WTC11 (cell line): ENCODE measurements around the gene FKBP1C. TPM values are rescaled to one million over a fixed set of nuclear protein-coding genes. Genes with fewer than 3 reads are reported as not detected.

ENCODE experiments used
- ATAC-seq: fragments of 200-7000 bp; cut with Tn5 transposase; 2 replicates; pipeline ENCODE4 v1.10.0; 2021; ENCODE audit warnings: mild to moderate bottlenecking, moderate library complexity
- CTCF ChIA-PET: fragments of 300-600 bp; sonication (Branson Sonifier 250); formaldehyde crosslinking; loops from one replicate; lab custom pipeline; 2021; ENCODE audit warnings: antibody characterized with exemption; lab: Charles Lee
- POLR2A ChIA-PET: fragments of 350-600 bp; sonication (Branson Sonifier 250); formaldehyde crosslinking; loops from one replicate; lab custom pipeline; 2021; ENCODE audit warnings: antibody characterized with exemption; lab: Charles Lee
- DNase-seq: peaks from one replicate; pipeline ENCODE4 v3.0.0; 2021; ENCODE audit warnings: low spot score
- H3K27ac Mint-ChIP-seq: 2 replicates; pipeline ENCODE4 v1.8.0; 2021; ENCODE audit warnings: mixed read lengths
- H3K27me3 Mint-ChIP-seq: 2 replicates; pipeline ENCODE4 v1.8.0; 2021; ENCODE audit warnings: low read depth, mild to moderate bottlenecking, moderate library complexity, mixed read lengths
- H3K36me3 Mint-ChIP-seq: 2 replicates; pipeline ENCODE4 v1.8.0; 2021; ENCODE audit warnings: mixed read lengths
- H3K4me1 Mint-ChIP-seq: 2 replicates; pipeline ENCODE4 v1.8.0; 2022; ENCODE audit warnings: mixed read lengths
- H3K4me3 Mint-ChIP-seq: 2 replicates; pipeline ENCODE4 v1.8.0; 2021; ENCODE audit warnings: mild to moderate bottlenecking, moderate library complexity, mixed read lengths
- H3K9me3 Mint-ChIP-seq: 2 replicates; pipeline ENCODE4 v1.8.0; 2021; ENCODE audit warnings: mixed read lengths
- ATF6 ChIP-seq: sonication (generic); formaldehyde crosslinking; IDR thresholded peaks from 2 replicates; pipeline ENCODE4 v1.8.1; 2023; ENCODE audit warnings: mild to moderate bottlenecking, missing genetic modification reagents
- CTCF ChIP-seq: fragments of 200-600 bp; IDR thresholded peaks from 2 replicates; pipeline ENCODE4 v1.8.0; 2022; ENCODE audit warnings: antibody characterized with exemption
- E2F1 ChIP-seq: sonication (generic); formaldehyde crosslinking; IDR thresholded peaks from 2 replicates; pipeline ENCODE4 v1.8.0; 2022; ENCODE audit warnings: mild to moderate bottlenecking, missing genetic modification reagents
- ELF4 ChIP-seq: sonication (generic); formaldehyde crosslinking; IDR thresholded peaks from 2 replicates; pipeline ENCODE4 v1.8.1; 2022; ENCODE audit warnings: low read depth, mild to moderate bottlenecking, moderate library complexity, missing genetic modification reagents
- ESRRA ChIP-seq: sonication (generic); formaldehyde crosslinking; IDR thresholded peaks from 2 replicates; pipeline ENCODE4 v1.8.1; 2022; ENCODE audit warnings: mild to moderate bottlenecking, missing genetic modification reagents, borderline replicate concordance
- ETV6 ChIP-seq: sonication (generic); formaldehyde crosslinking; IDR thresholded peaks from 2 replicates; pipeline ENCODE4 v1.8.1; 2022; ENCODE audit warnings: mild to moderate bottlenecking, missing genetic modification reagents
- FOXJ3 ChIP-seq: sonication (generic); formaldehyde crosslinking; IDR thresholded peaks from 2 replicates; pipeline ENCODE4 v1.9.0; 2021; ENCODE audit warnings: missing genetic modification reagents, mild to moderate bottlenecking, borderline replicate concordance
- FOXK1 ChIP-seq: sonication (generic); formaldehyde crosslinking; IDR thresholded peaks from 2 replicates; pipeline ENCODE4 v1.8.0; 2022; ENCODE audit warnings: mild to moderate bottlenecking, moderate library complexity, missing genetic modification reagents
- FOXP1 ChIP-seq: sonication (generic); formaldehyde crosslinking; IDR thresholded peaks from 2 replicates; pipeline ENCODE4 v1.8.0; 2022; ENCODE audit warnings: missing genetic modification reagents, mild to moderate bottlenecking, moderate library complexity, borderline replicate concordance
- GABPB1 ChIP-seq: sonication (generic); formaldehyde crosslinking; IDR thresholded peaks from 2 replicates; pipeline ENCODE4 v1.8.1; 2023; ENCODE audit warnings: mild to moderate bottlenecking, missing genetic modification reagents
- HMGA2 ChIP-seq: fragments of 250-450 bp; sonication (Bioruptor Pico); IDR thresholded peaks from 2 replicates; pipeline ENCODE4 v1.4.0; 2021; ENCODE audit warnings: mild to moderate bottlenecking, moderate library complexity
- IRF2 ChIP-seq: sonication (generic); formaldehyde crosslinking; IDR thresholded peaks from 2 replicates; pipeline ENCODE4 v1.8.0; 2022; ENCODE audit warnings: low read depth, missing genetic modification reagents, borderline replicate concordance
- NR2C2 ChIP-seq: sonication (generic); formaldehyde crosslinking; IDR thresholded peaks from 2 replicates; pipeline ENCODE4 v1.8.0; 2022; ENCODE audit warnings: mild to moderate bottlenecking, missing genetic modification reagents
- NR3C1 ChIP-seq: sonication (generic); formaldehyde crosslinking; conservative IDR thresholded peaks from 2 replicates; pipeline ENCODE4 v1.8.1; 2023; ENCODE audit warnings: low read depth, mild to moderate bottlenecking, missing genetic modification reagents
- RELA ChIP-seq: sonication (generic); formaldehyde crosslinking; IDR thresholded peaks from 2 replicates; pipeline ENCODE4 v1.8.1; 2022; ENCODE audit warnings: missing genetic modification reagents, mild to moderate bottlenecking, borderline replicate concordance
- RORB ChIP-seq: fragments of 250-450 bp; sonication (Bioruptor Pico); IDR thresholded peaks from 2 replicates; pipeline ENCODE4 v1.9.0; 2021; ENCODE audit warnings: mild to moderate bottlenecking
- TEAD1 ChIP-seq: sonication (generic); formaldehyde crosslinking; IDR thresholded peaks from 2 replicates; pipeline ENCODE4 v1.8.0; 2022; ENCODE audit warnings: mild to moderate bottlenecking, missing genetic modification reagents
- USF2 ChIP-seq: sonication (generic); formaldehyde crosslinking; IDR thresholded peaks from 2 replicates; pipeline ENCODE4 v1.8.1; 2023; ENCODE audit warnings: mild to moderate bottlenecking, missing genetic modification reagents, moderate library complexity
- ZNF121 ChIP-seq: sonication (generic); formaldehyde crosslinking; IDR thresholded peaks from 2 replicates; pipeline ENCODE4 v1.8.0; 2023; ENCODE audit warnings: missing genetic modification reagents
- ZNF263 ChIP-seq: sonication (generic); formaldehyde crosslinking; IDR thresholded peaks from 2 replicates; pipeline ENCODE4 v1.8.1; 2022; ENCODE audit warnings: low read depth, mild to moderate bottlenecking, moderate library complexity, missing genetic modification reagents
- total RNA-seq: library from RNA; stranded (reverse); gene quantifications from 3 replicates; pipeline ENCODE4 v1.2.3, GENCODE V29; 2021
- TF ChIP-seq, protein P1 (sequence below): fragments of 250-450 bp; sonication (Bioruptor Pico); IDR thresholded peaks from 2 replicates; pipeline ENCODE4 v1.8.0; 2021; ENCODE audit warnings: mild to moderate bottlenecking
- TF ChIP-seq, protein P2 (sequence below): sonication (generic); formaldehyde crosslinking; IDR thresholded peaks from 2 replicates; pipeline ENCODE4 v1.8.1; 2023; ENCODE audit warnings: mild to moderate bottlenecking, moderate library complexity, missing genetic modification reagents
- TF ChIP-seq, protein P3 (sequence below): fragments of 250-450 bp; sonication (Bioruptor Pico); IDR thresholded peaks from 2 replicates; pipeline ENCODE4 v1.9.0; 2021; ENCODE audit warnings: mild to moderate bottlenecking

Gene FKBP1C
- total RNA-seq, 1 experiment from 2014 or later: not detected

GRCh38 chr6:63176181-63176580 is 35.1 kb upstream of the FKBP1C start:
- POLR2A ChIA-PET: no interaction called here
- H3K27ac Mint-ChIP-seq: no peak overlapping the region
- ATAC-seq: no peak

GRCh38 chr6:63180367-63180766 is 30.9 kb upstream of the FKBP1C start:
- Mint-ChIP-seq H3K9me3 (peaks cover 9% of the 10 kb centered on the region; the same call in 1 of the 2 replicates), H3K4me3 (no peak overlapping the region), H3K27me3 (no peaks in the 10 kb centered on the region; the same call in 1 of the 2 replicates)
- CTCF ChIA-PET: no interaction called here
- no peak for ATAC-seq
- TF ChIP-seq ZNF121 (CRISPR knock-in tag) (no peak), NR3C1 (no peak), IRF2 (no peak), ZNF263 (CRISPR knock-in tag) (no peak), FOXK1 (CRISPR knock-in tag) (no peak), E2F1 (CRISPR knock-in tag) (no peak), ESRRA (no peak)
- TF ChIP-seq, protein P1, sequence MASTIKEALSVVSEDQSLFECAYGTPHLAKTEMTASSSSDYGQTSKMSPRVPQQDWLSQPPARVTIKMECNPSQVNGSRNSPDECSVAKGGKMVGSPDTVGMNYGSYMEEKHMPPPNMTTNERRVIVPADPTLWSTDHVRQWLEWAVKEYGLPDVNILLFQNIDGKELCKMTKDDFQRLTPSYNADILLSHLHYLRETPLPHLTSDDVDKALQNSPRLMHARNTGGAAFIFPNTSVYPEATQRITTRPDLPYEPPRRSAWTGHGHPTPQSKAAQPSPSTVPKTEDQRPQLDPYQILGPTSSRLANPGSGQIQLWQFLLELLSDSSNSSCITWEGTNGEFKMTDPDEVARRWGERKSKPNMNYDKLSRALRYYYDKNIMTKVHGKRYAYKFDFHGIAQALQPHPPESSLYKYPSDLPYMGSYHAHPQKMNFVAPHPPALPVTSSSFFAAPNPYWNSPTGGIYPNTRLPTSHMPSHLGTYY: no peak
- TF ChIP-seq, protein P2, sequence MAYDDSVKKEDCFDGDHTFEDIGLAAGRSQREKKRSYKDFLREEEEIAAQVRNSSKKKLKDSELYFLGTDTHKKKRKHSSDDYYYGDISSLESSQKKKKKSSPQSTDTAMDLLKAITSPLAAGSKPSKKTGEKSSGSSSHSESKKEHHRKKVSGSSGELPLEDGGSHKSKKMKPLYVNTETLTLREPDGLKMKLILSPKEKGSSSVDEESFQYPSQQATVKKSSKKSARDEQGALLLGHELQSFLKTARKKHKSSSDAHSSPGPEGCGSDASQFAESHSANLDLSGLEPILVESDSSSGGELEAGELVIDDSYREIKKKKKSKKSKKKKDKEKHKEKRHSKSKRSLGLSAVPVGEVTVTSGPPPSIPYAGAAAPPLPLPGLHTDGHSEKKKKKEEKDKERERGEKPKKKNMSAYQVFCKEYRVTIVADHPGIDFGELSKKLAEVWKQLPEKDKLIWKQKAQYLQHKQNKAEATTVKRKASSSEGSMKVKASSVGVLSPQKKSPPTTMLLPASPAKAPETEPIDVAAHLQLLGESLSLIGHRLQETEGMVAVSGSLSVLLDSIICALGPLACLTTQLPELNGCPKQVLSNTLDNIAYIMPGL (CRISPR knock-in tag): no peak
- TF ChIP-seq, all 79 proteins: peak for 0
- Mint-ChIP-seq H3K36me3 (no peaks in the 10 kb centered on the region; the same call in 1 of the 2 replicates), H3K4me1 (no peaks in the 10 kb centered on the region), H3K27ac (no peak overlapping the region)
- no peak for DNase-seq
- POLR2A ChIA-PET: no interaction called here

More at GRCh38 chr6:63176181-63176580, 35.1 kb upstream of the FKBP1C start:
- no peak overlapping the region for H3K4me3 Mint-ChIP-seq
- peaks cover 5% of the 10 kb centered on the region; the same call in 1 of the 2 replicates for H3K36me3 Mint-ChIP-seq
- TF ChIP-seq TEAD1 (CRISPR knock-in tag) (no peak), RELA (no peak)
- peaks cover 32% of the 10 kb centered on the region for H3K9me3 Mint-ChIP-seq
- H3K27me3 Mint-ChIP-seq: no peaks in the 10 kb centered on the region; the same call in 1 of the 2 replicates
- no peak for DNase-seq
- H3K4me1 Mint-ChIP-seq: no peaks in the 10 kb centered on the region
- CTCF ChIA-PET: no interaction called here

DNA sequence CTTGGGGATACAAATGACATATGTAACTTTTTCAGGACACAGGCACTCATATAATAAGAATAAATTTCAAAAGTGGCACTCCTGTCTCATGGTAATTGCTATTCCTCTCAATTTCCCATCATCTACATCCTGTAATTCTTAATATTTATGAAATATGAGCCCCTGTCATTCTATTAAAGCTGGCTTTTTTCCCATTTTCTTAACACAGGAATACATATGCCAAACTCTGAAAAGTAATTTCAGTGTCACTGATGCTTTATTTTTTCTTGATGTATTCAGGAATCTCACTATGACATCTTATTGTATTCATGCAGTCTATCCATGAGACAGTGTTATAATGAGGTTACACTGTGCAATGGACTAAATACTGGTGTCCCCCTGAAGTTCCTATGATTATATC is 24.3 kb upstream of the FKBP1C start:
- Mint-ChIP-seq H3K4me3 (no peak overlapping the region), H3K9me3 (peaks cover 46% of the 10 kb centered on the region), H3K36me3 (peaks cover 5% of the 10 kb centered on the region; the same call in 1 of the 2 replicates), H3K27me3 (no peaks in the 10 kb centered on the region; the same call in 1 of the 2 replicates), H3K4me1 (no peaks in the 10 kb centered on the region), H3K27ac (no peak overlapping the region)
- no peak for ATAC-seq
- ChIA-PET POLR2A (no interaction called here), CTCF (no interaction called here)
- no peak for DNase-seq
- TF ChIP-seq HMGA2 (CRISPR knock-in tag): no peak
- no peak for TF ChIP-seq ATF6 (CRISPR knock-in tag)
- TF ChIP-seq USF2: no peak
- no peak for TF ChIP-seq FOXJ3 (CRISPR knock-in tag)
- no peak for TF ChIP-seq NR2C2 (CRISPR knock-in tag)
- TF ChIP-seq ELF4 (CRISPR knock-in tag): no peak
- TF ChIP-seq, protein P3, sequence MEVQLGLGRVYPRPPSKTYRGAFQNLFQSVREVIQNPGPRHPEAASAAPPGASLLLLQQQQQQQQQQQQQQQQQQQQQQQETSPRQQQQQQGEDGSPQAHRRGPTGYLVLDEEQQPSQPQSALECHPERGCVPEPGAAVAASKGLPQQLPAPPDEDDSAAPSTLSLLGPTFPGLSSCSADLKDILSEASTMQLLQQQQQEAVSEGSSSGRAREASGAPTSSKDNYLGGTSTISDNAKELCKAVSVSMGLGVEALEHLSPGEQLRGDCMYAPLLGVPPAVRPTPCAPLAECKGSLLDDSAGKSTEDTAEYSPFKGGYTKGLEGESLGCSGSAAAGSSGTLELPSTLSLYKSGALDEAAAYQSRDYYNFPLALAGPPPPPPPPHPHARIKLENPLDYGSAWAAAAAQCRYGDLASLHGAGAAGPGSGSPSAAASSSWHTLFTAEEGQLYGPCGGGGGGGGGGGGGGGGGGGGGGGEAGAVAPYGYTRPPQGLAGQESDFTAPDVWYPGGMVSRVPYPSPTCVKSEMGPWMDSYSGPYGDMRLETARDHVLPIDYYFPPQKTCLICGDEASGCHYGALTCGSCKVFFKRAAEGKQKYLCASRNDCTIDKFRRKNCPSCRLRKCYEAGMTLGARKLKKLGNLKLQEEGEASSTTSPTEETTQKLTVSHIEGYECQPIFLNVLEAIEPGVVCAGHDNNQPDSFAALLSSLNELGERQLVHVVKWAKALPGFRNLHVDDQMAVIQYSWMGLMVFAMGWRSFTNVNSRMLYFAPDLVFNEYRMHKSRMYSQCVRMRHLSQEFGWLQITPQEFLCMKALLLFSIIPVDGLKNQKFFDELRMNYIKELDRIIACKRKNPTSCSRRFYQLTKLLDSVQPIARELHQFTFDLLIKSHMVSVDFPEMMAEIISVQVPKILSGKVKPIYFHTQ (CRISPR knock-in tag): no peak
- TF ChIP-seq FOXP1 (CRISPR knock-in tag): no peak
- no peak for TF ChIP-seq GABPB1 (CRISPR knock-in tag)
- TF ChIP-seq CTCF: no peak
- no peak for TF ChIP-seq ETV6 (CRISPR knock-in tag)
- no peak for TF ChIP-seq RORB (CRISPR knock-in tag)
